Ovary (tissue), 3 donors: ENCODE measurements around the gene RPS6KA1.

Experiments
- CTCF ChIP-seq, 3 donors: fragments of 450-650 bp in 2 of 3; fragments of 200-600 bp in 1 of 3; IDR thresholded peaks; one replicate each; pipeline versions ENCODE4 v1.5.1 to v1.8.0; 2016 to 2022; ENCODE audit warnings: antibody characterized with exemption in 3 of 3, mild to moderate bottlenecking in 1 of 3
- EP300 ChIP-seq: sonication (generic); formaldehyde crosslinking; IDR thresholded peaks from one replicate; pipeline ENCODE4 v1.6.1; 2017; ENCODE audit warnings: antibody characterized with exemption
- POLR2A ChIP-seq: fragments of 450-650 bp; IDR thresholded peaks from one replicate; pipeline ENCODE4 v1.6.1; 2017; ENCODE audit warnings: antibody characterized with exemption, mild to moderate bottlenecking, moderate library complexity
- donor health status: DM: no; HTN: no; CAD: no.

DNA sequence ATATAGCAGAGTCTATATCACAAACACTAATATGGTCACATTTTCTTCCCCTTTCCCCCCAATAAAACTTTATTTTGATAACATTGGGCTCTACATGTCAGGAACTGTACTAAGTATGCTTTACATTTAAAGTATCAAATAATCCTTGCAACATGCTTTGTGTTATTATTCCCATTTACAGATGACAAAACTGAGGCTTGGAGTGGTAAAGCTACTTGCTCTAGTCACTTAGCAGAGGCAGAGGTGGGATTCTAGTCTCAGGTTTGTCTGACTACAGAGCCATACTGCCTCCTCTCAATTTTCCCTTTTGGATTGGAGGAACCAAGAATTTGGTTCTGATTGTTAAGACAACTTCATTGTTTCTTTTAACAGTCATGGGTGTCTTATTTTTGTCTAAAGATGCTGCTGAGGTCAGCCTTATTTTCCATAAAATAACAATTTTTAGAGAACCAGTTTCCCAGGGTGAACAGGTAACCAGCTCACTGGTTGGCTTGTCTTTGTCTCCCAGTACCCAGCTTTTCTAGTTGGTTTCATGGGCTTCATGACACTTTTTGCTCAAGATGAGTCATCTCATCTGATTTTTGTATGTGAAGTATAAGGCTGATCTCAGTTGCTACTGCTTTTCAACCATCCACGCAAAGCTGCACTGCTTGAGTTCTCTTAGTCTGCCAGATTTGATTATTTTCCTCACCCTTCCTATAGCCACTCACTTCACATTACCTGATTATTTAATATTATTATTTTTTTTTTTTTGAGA, 85.3 kb downstream of the RPS6KA1 start:
- no peak for TF ChIP-seq CTCF (IDR thresholded peaks at IDR 0.05)
- TF ChIP-seq POLR2A = no peak
- no peak for TF ChIP-seq EP300
